DND-41 (cell line): Measurements from ENCODE around the gene SS18L1.

ENCODE experiments used
- ATAC-seq: fragments of 200-7000 bp; cut with Tn5 transposase; 3 replicates; pipeline ENCODE4 v1.9.1; 2021; ENCODE audit warnings: low read depth; ENCODE audit not compliant: insufficient read depth
- DNase-seq: peaks from one replicate; pipeline ENCODE4 v3.0.0-alpha.2; 2020
- H2AFZ ChIP-seq: 2 replicates; pipeline ENCODE4 v1.6.0; 2012; ENCODE audit warnings: low read depth, low read length
- H3K27ac ChIP-seq: 2 replicates; pipeline ENCODE4 v1.5.1; 2012; ENCODE audit warnings: low read length, inconsistent platforms
- H3K27me3 ChIP-seq: fragments of 200-600 bp; sonication (generic); 2 replicates; pipeline ENCODE4 v1.6.0; 2012; ENCODE audit warnings: low read length, mild to moderate bottlenecking, inconsistent platforms; ENCODE audit not compliant: insufficient read depth, poor library complexity
- H3K36me3 ChIP-seq: 2 replicates; pipeline ENCODE4 v1.5.1; 2012; ENCODE audit warnings: low read length, inconsistent platforms; ENCODE audit not compliant: insufficient read depth
- H3K4me1 ChIP-seq: 2 replicates; pipeline ENCODE4 v1.5.1; 2012; ENCODE audit warnings: mild to moderate bottlenecking, low read length; ENCODE audit not compliant: insufficient read depth
- H3K4me2 ChIP-seq: 2 replicates; pipeline ENCODE4 v1.6.0; 2012; ENCODE audit warnings: mild to moderate bottlenecking, moderate library complexity, low read length, inconsistent platforms; ENCODE audit not compliant: insufficient read depth
- H3K4me3 ChIP-seq, 2 experiments: fragments of 200-600 bp in 1 of 2; shearing (Covaris generic) in 1 of 2; 2 replicates each; pipeline ENCODE4 v1.5.1; 2012 to 2016; ENCODE audit warnings: inconsistent platforms in 2 of 2, low read length in 2 of 2, mild to moderate bottlenecking in 2 of 2, low read depth in 1 of 2, moderate library complexity in 1 of 2
- H3K79me2 ChIP-seq: 2 replicates; pipeline ENCODE4 v1.6.0; 2012; ENCODE audit warnings: low read length, inconsistent platforms; ENCODE audit not compliant: insufficient read depth
- H3K9ac ChIP-seq: 2 replicates; pipeline ENCODE4 v1.6.0; 2012; ENCODE audit warnings: low read depth, mild to moderate bottlenecking, inconsistent platforms, low read length, moderate library complexity
- H3K9me3 ChIP-seq: 2 replicates; pipeline ENCODE4 v1.5.1; 2012; ENCODE audit warnings: low read length, moderate library complexity, mild to moderate bottlenecking, inconsistent platforms; ENCODE audit not compliant: insufficient read depth, severe bottlenecking
- H4K20me1 ChIP-seq: 2 replicates; pipeline ENCODE4 v1.6.0; 2012; ENCODE audit warnings: low read length; ENCODE audit not compliant: insufficient read depth
- CTCF ChIP-seq: IDR thresholded peaks from 2 replicates; pipeline ENCODE4 v1.5.1; 2012; ENCODE audit warnings: borderline replicate concordance, low read length, moderate library complexity, mild to moderate bottlenecking; ENCODE audit not compliant: poor library complexity, severe bottlenecking; ENCODE audit errors: extremely low read depth
- EZH2 ChIP-seq: IDR thresholded peaks from 3 replicates; pipeline ENCODE4 v1.6.1; 2012; ENCODE audit warnings: borderline replicate concordance, low read depth, mild to moderate bottlenecking, moderate library complexity, low read length, inconsistent platforms; ENCODE audit not compliant: severe bottlenecking

SS18L1 gene

DNA sequence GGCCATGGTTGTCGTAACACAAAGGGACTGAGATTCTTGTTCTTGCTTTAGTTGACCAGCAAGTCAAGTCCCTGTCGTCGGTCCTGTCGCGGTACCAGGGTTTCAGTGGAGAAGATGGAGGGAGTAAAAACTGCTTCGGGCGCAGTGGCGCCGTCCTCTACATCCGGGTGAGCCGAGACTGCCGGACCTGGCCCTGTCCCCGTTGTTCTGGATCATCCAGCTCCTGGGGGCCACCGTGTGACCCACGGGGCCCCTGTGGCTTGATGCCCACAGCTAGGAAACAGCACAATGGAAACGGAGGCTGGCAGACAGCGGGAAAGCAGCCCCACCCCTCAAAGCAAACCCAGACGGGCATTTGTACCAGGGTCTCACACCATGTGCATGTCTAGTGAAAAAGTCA, 54.2 kb downstream of the SS18L1 start:
- H3K4me2 ChIP-seq, result no peak overlapping the region
- H3K9ac ChIP-seq, result no peak overlapping the region
- H3K4me1 ChIP-seq, result peaks cover 30% of the 10 kb centered on the region
- TF ChIP-seq EZH2, result no peak
- TF ChIP-seq CTCF, result no peak
- no peak overlapping the region for H2AFZ ChIP-seq
- peaks cover 70% of the 10 kb centered on the region for H3K36me3 ChIP-seq
- DNase-seq, result no peak
- peaks cover 10% of the 10 kb centered on the region; the same call in 1 of the 2 replicates for H3K79me2 ChIP-seq
- ATAC-seq, result no peak
- no peak overlapping the region for H3K4me3 ChIP-seq
- no peaks in the 10 kb centered on the region for H3K9me3 ChIP-seq
- H3K27ac ChIP-seq, result no peak overlapping the region
- H3K27me3 ChIP-seq, result no peaks in the 10 kb centered on the region
- peaks cover 32% of the 10 kb centered on the region for H4K20me1 ChIP-seq

- TF ChIP-seq EZH2, result no peak
- TF ChIP-seq CTCF, result no peak
- ATAC-seq (no peak), DNase-seq (no peak)
- Histone ChIP-seq H3K4me2 (no peak overlapping the region), H3K4me3 (no peak overlapping the region), H3K36me3 (peaks cover 70% of the 10 kb centered on the region), H3K79me2 (peaks cover 6% of the 10 kb centered on the region; the same call in 1 of the 2 replicates), H2AFZ (no peak overlapping the region), H3K27ac (no peak overlapping the region), H3K4me1 (peaks cover 26% of the 10 kb centered on the region), H3K9me3 (no peaks in the 10 kb centered on the region), H4K20me1 (peaks cover 27% of the 10 kb centered on the region), H3K27me3 (no peaks in the 10 kb centered on the region), H3K9ac (no peak overlapping the region)
Observed at GRCh38 chr20:62198496-62198895, 54.9 kb downstream of the SS18L1 start.

DNA sequence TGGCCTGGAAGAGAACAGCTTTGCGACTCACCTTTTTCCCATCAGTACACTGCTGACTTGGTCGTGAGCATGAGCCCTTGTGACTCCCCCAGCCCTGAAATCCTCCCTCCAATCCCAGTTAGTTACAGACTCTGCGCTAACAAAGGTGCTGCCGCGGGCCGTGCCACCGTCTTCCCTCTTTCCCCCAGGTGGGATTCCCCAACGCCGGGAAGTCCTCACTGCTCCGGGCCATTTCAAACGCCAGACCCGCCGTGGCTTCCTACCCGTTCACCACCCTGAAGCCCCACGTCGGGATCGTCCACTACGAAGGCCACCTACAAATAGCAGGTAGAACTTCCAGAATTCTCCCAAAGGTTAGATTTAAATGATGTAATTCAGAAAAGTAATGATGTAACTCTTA, 55.4 kb downstream of the SS18L1 start:
- Histone ChIP-seq H3K27ac (no peak overlapping the region), H3K4me2 (no peak overlapping the region), H2AFZ (no peak overlapping the region), H3K4me3 (no peak overlapping the region), H4K20me1 (peaks cover 28% of the 10 kb centered on the region), H3K4me1 (peaks cover 22% of the 10 kb centered on the region), H3K9ac (no peak overlapping the region), H3K27me3 (no peaks in the 10 kb centered on the region), H3K9me3 (no peaks in the 10 kb centered on the region), H3K36me3 (peaks cover 72% of the 10 kb centered on the region), H3K79me2 (peaks cover 6% of the 10 kb centered on the region; the same call in 1 of the 2 replicates)
- no peak for ATAC-seq
- TF ChIP-seq EZH2 (no peak), CTCF (no peak)
- DNase-seq, result no peak

DNA sequence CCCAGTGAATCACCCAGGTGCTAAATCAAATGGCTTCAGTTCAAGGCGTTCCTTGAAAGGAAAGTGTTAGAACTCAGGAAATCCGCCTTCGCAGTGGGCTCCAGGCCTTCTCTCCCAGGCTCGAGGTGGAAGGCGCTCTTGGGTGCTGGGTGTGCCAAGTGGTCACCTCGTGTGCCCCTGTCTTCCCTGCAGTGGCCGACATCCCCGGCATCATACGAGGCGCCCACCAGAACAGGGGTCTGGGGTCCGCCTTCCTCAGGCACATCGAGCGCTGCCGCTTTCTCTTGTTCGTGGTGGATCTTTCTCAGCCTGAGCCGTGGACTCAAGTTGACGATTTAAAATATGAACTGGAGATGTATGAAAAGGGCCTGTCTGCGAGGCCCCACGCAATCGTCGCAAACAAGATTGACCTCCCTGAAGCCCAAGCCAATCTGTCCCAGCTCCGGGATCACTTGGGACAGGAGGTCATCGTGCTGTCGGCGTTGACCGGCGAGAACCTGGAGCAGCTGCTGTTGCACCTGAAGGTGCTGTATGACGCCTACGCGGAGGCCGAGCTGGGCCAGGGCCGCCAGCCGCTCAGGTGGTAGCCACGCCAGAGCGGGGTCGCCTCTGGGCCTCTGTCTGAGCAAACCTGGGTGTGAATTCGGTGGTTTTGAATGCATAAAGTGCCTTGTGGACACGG, 57.1 kb downstream of the SS18L1 start:
- ATAC-seq (no peak), DNase-seq (no peak)
- no peak overlapping the region for H2AFZ ChIP-seq
- H3K27ac ChIP-seq, result no peak overlapping the region
- TF ChIP-seq EZH2 (no peak), CTCF (no peak)
- H3K4me2 ChIP-seq, result no peak overlapping the region
- no peaks in the 10 kb centered on the region for H3K27me3 ChIP-seq
- peaks cover 5% of the 10 kb centered on the region; the same call in 1 of the 2 replicates for H3K79me2 ChIP-seq
- peaks cover 5% of the 10 kb centered on the region for H3K4me1 ChIP-seq
- H4K20me1 ChIP-seq, result peaks cover 25% of the 10 kb centered on the region
- peaks cover 72% of the 10 kb centered on the region for H3K36me3 ChIP-seq
- no peaks in the 10 kb centered on the region for H3K9me3 ChIP-seq
- H3K4me3 ChIP-seq, result no peak overlapping the region
- no peak overlapping the region for H3K9ac ChIP-seq
